GM12801 (cell line): ENCODE results near the gene NTSR1.

Source experiments
- TF ChIP-seq, protein P1 (sequence below): IDR thresholded peaks from one replicate; pipeline ENCODE4 v1.5.1; 2011; ENCODE audit warnings: control low read depth; ENCODE audit not compliant: insufficient read length; ENCODE audit errors: extremely low read depth

Gene NTSR1

DNA sequence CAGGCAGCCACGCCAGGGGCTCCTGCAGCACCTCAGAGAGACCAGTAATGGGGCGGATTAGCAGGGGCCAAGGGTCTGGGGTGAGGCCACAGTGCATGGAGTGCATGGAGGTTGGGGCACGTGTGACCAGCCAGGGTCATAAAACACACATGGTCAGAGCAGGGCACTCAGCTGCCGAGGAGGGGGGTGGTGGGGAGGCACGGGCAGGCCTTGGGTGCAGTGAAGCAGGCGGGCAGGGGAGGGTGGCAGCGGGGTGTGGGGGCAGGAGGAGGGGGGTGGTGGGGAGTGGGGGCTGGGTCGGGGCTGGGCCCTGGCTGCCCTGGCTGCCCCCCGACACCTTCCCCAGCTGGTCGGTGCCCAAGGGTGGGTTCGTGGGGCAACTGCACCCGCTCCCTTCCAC is 23.7 kb upstream of the NTSR1 start:
- TF ChIP-seq, protein P1, sequence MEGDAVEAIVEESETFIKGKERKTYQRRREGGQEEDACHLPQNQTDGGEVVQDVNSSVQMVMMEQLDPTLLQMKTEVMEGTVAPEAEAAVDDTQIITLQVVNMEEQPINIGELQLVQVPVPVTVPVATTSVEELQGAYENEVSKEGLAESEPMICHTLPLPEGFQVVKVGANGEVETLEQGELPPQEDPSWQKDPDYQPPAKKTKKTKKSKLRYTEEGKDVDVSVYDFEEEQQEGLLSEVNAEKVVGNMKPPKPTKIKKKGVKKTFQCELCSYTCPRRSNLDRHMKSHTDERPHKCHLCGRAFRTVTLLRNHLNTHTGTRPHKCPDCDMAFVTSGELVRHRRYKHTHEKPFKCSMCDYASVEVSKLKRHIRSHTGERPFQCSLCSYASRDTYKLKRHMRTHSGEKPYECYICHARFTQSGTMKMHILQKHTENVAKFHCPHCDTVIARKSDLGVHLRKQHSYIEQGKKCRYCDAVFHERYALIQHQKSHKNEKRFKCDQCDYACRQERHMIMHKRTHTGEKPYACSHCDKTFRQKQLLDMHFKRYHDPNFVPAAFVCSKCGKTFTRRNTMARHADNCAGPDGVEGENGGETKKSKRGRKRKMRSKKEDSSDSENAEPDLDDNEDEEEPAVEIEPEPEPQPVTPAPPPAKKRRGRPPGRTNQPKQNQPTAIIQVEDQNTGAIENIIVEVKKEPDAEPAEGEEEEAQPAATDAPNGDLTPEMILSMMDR = no peak

DNA sequence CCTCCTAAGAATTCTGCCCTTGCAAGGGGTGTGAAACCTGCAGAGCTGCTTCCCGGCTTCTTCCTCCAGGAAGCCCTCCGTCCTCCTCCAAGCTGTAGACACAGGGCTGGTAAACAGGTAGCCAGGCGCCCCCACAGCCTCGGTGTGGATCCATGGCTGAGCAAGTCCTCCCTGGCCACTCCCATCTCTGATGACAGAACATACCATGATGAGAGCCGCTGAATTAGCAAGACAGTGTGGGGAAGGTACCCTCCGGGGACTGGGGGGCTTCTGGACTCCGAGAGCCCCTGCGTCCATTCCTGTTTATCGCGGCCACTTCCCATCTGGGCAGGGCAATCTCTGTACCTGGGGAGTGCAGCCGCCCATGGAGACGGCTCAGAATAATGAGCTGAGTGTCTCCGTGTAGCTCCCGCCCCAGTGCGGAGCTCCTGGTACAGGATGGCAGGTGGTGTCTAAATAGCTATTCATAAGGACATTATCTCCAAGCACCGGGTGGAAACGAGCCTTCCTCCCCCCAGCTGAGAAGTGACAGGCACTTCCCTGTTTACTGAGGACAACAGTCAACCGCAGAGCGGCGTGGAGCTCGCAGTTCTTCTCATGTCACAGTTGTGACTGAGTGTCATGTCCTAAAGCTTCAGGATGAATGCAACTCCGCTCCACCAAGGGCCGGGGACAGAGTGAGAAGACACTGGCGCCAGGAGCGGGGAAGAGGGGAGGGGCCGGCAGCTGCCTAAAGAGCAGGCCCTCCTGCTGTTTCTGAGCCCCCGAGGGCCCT is 22.7 kb upstream of the NTSR1 start:
- TF ChIP-seq, protein P1 = no peak

DNA sequence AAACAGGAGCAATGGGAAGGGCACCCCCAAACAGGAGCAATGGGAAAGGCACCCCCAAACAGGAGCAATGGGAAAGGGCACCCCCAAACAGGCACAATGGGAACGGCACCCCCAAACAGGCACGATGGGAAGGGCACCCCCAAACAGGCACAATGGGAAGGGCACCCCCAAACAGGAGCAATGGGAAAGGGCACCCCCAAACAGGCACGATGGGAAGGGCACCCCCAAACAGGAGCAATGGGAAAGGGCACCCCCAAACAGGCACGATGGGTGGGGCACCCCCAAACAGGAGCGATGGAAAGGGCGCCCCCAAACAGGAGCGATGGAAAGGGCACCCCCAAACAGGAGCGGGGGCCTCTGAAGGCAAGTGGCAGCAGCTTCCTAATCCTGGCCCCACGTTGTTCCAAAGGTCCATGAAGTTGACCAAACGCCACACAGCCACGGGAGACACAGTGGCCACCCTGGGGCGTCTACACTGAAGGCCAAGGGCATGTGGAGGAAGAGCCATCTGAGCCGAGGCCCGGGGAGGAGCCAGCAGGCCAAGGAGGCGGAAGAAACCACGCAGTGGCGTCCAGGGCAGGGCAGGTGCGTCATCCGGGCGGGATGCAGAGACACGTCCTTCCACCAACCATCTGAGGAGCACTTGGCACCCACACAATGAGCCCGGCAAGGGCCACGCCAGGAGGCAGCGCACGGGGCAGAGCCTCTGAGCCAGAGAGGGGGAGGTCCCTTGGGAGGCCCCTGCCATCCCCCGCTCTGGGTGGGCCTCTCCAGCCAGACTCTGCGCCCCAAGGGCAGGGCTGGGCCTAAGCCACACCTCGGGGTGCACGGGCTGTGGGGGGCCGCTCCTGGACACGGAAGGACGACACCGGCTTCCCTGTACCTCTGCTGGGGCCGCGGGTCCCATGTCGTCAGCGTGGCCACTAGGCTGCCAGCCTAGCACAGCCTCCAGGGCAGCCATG is 21.5 kb upstream of the NTSR1 start:
- TF ChIP-seq, protein P1 = no peak

DNA sequence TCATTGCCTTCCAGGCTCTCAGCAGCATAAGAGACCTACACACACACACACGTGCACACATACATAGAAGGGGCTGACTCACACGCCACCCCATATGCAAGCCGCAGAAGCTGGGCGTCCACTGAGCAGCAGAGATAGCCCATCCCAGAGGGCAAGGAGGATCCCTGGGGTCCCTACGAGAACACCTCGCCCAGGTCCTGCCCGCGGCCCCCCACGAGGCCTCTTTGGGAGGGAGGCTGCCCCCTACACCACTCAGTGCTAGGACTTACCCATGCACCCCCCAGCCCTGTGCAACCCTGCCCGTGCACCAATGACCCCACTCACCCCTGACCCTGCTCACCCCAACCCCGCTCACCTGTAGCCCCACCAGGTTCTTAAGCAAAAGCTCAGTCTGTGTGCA is 20.6 kb upstream of the NTSR1 start:
- TF ChIP-seq, protein P1 = no peak

DNA sequence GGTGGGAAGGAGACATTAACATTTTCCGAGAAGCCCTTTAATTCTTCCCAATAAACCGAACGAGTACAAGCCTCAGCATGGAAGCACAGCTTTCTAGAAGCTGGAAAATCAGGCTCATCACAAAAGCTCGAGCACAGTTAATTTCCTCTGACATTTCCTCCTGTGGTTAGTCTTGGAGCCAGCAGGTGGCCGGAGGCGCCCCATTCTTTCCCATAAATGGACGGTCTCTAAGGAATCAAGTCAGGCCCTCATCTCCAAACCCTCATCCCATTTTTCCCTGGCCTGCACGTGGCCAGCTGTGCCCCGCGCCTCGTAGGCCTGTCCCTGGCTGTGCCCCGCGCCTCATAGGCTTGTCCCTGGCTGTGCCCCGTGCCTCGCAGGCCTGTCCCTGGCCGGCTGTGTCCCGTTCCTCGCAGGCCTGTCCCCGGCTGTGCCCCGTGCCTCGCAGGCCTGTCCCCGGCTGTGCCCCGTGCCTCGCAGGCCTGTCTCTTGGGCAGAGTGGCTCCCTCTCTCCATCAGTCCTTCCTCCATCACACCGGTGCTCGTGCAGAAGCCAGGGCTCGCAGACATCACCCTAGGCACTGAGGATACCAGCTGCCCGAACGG is 19.7 kb upstream of the NTSR1 start:
- TF ChIP-seq, protein P1 = no peak

DNA sequence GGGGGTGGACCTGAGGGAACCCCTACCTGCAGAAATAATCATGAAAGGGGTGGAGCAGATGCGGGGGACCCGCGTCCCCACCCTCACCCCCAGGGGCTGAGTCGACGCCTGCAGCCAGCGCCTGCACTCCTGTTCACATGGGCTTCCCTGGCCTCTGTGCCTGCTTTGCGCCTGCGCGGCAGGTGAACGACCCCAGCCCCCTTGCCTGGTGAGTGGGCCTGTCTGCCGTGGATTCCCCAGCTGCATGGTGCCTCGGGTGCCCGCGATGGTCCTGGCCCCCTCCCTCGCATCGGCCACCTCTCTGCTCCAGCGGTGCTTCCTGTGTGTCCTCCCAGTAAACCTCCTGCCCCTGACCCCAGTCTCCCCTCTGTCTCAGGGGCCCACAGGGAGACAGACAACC is 18.8 kb upstream of the NTSR1 start:
- TF ChIP-seq, protein P1 = no peak

DNA sequence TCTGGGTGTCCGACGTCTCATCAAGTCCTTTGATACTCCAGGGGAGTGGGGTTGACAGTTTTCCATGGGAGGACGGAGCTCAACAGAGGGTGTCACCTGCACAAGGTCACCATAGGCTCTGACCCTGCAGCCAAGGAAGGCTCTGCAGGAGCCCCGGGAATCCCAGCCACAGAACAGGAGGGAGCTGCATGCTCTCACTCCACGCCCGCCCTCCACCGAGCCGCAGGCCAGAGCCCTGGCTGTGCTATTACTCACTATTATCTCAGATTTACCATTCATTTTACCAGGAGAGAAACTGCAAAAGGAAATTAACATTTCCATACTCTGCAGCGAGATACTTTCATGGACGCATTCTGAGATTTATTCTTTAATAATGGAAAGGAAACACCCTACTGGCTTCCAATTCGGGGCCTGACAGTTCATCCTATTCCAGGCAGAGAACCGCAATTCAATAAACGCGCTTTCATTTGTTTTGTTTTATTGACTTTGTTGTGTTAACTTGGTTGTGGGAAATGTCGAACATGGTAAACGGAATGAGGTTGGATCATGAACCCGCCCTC is 18.3 kb upstream of the NTSR1 start:
- TF ChIP-seq, protein P1 = no peak
